Measurements from ENCODE around the gene RNF213.

GRCh38 chr17:80377798-80378197 lies 117.1 kb downstream of the RNF213 start:
- TF ChIP-seq REST (IDR thresholded peaks at IDR 0.05; ENCODE audit: low read depth, low read length) (no peak), CTCF (IDR thresholded peaks at IDR 0.05) (no peak)

All from SK-N-SH (cell line).